Suppressor macrophage (primary cell): ENCODE results near the gene NAA10.
A peak's percentile ranks its signal among the peaks of the same experiment; 100 is the strongest.

ENCODE experiments used
- DNase-seq, 4 experiments: peaks; one replicate each; pipeline ENCODE4 v3.0.0-alpha.2; 2020 to 2022

NAA10 gene

DNA sequence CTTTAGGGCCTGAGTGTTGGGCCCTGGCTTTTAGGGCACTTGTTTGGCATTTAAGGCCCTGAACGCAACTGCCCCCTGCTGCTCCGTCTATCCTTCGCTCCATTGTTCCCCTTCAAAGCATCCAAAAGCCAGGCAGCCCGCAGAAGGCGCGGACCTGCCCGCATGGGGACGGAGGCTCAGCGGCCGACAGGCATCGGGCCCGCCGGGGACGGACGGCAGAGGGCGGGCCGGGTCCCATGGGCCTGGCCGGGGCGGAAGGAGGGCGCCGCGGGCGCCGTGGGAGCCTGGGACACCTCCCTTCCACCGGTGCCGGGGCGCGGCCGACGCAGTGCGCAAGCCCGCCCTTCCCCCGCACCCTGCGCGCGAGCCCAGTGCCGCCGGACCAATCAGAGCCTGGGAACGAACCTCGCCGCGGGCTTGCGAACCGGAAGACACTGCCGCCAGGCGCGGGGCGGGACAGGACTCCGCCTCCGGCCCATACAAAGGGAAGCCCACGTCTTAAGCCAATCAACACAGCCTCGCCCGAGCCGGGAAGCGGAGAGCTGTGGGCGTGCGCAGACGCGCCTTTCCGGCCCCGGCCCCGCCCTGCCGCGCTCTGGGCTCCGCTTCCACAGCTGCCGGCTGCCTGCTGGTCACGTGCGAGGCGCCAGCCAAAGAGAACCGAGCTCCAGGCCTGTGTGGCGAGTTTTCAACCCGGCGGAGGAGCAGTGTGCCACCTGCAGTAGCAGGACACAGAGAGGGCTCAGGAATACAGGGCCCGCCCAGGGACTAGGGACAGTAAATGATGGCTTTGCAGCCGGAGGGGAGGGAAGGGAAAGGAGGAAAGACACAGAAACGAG lies 6.7 kb downstream of the NAA10 start:
- DNase-seq, result peak; percentile 95 to 98 (median 97)

DNA sequence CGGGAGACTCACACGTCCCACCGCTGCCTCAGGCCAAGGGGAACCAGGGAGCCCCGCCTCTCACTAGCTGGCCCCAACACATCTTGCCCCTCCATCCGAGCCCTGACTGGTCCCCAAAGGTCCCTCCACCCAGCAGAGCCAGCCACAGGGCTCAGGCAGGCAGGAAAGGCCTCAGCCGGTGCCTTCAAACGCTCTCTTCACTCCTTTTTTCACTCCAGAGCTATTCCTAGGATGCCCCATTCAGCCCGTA lies 7.2 kb downstream of the NAA10 start:
- DNase-seq, result peak in 1 of 4 experiments; percentile 59

DNA sequence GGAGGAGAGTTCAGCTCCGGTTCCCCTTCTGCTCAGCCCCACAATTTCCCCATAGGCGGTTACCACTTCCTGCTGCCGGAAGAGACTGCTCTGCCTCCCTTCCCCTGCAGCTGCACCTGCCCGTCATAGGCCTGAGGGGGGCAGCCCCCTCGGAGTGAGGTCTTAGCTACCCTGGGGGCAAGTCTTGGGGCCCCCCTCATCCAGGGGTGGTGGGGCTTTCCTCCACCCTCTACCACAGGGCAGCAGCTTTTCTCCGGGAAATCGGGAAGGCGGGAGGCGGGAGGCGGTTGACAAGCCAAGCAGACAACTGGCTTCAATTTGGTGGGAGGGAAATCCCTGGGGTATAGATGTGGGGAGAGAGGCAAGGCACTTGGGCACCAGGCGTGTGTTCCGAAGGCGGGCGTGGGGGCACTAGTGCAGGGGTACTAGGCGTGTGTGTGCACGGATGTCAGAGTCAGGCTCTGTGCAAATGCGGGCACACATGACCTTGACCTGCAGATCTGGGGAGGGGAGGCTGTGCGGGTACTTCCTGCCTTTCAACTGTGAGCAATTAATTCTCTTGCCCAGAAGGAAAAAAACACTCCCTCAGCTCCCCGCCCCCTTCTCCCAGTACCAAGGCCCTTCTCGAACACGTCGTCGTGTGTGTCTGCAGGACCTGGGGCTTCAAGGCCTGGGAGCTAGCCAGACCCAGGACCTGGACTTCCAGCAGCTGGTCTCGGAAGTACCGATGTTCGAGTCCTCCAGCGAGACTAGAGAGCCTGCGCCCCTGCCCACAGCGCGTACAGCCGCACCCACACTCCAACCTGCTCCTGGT lies 7.8 kb downstream of the NAA10 start:
- peak; percentile 80 to 90 (median 89) for DNase-seq

DNA sequence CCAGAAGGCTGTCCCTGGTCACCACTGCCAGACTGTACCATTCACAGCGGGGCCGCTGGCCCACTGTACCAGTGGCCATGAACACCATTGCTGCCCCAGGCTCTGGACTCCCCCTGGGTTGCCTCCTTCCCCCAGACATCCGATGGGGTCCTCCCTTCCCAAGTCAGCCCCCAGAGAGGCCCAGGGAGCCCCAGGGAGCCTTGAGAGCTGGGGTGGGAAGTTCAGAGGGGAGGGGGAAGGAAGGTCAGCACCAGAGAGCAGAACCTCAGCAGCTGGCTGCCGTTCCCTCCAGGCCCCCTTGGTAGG lies 8.3 kb downstream of the NAA10 start:
- no peak for DNase-seq

DNA sequence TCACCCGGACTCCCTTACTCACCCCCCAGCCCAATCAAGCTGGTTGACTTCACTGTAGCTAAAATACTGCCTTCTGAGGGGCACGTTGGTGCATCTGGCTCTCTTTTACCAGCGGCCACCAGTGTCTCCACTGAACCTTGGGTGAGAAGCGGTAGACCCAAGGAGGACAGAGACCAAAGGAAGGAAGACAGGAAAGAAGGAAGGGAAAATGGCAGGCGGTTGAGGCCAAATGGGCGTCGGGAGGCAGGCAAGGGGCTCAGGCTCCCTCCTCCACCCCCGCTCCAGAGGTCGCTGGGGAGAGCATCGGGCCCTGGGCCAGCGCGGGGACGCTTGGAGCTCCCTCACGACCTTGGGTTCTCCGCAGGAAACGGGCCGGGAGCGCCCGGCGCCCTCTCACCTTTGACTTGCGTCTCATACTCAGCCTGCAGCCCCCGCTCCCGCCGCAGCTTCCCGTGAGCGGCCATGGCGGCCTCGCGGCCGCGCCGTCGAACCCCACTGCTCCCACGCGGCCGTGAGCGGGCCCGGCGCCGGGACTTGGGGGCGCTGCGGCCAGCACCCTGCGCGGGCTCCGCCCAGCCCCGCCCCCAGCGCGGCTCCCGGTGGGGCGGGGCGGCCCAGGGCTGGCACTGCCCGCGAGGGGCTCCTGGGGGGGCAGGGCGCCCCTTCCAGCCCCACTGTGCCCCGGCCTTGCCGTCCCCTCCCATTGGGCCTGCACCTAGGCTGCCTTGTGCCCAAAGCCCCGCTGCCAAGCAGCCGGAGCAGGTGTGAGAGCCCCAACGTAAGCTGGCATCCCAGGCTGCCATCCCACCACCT lies 8.9 kb downstream of the NAA10 start, which contains the start of gene ARHGAP4:
TSS of gene ARHGAP4 (minus strand) at position 526 of the 813 bp plus-strand sequence. CDS start at position 464, 62 bp downstream.
- peak; percentile 56 to 85 (median 75) for DNase-seq

DNA sequence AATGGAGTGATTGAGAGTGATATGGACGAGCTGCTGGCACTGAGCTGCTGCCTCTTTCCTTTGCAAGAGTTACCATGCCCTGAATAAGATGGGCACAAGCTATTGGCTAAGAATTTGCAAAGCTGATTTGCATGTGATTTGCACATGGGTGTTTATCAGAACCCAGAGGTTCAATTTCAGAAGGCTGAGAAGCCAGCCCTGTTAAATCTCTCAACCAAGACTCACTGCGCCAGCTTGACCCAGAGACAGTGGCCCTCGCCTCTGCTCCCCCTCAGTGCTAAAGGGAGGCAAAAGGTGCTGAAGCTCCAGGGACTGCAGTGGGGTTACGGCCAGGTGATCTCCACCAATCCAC lies 9.5 kb downstream of the NAA10 start:
- DNase-seq, result peak in 1 of 4 experiments; percentile 34

DNA sequence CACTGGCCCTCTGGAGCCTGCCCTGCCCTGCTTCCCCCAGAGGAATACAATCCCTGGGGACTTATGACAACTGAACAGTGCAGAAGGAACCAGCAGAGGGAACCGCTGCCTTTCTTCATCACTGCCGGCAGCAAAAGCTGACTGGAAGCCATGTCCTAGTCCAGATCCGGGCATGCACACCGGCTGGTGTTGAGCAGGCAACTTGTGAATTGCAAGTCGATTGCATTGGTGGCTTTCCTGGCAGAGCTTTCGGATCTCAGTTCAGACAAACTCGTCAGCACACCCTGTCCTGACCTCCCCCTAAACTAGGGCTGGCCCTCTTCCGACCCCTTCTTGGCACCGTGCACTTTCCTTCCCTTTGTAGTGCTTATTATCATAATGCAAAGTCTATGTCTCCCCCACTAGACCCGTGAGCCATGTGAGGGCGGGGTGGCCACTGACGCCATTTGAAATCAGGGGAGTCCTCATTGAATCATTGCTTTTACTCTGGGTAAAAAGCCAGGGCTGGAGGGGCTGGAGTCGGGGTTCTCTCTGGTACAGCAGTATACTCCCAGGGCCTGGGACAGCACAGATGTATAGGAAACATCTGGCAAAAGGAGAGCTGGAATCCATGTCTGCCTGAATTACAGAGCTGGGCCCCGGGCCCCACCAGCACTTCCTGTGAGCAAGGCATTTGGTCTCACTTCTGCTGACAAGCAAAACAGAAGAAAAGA lies 10.5 kb downstream of the NAA10 start:
- DNase-seq, result peak; percentile 58 to 78 (median 76)

DNA sequence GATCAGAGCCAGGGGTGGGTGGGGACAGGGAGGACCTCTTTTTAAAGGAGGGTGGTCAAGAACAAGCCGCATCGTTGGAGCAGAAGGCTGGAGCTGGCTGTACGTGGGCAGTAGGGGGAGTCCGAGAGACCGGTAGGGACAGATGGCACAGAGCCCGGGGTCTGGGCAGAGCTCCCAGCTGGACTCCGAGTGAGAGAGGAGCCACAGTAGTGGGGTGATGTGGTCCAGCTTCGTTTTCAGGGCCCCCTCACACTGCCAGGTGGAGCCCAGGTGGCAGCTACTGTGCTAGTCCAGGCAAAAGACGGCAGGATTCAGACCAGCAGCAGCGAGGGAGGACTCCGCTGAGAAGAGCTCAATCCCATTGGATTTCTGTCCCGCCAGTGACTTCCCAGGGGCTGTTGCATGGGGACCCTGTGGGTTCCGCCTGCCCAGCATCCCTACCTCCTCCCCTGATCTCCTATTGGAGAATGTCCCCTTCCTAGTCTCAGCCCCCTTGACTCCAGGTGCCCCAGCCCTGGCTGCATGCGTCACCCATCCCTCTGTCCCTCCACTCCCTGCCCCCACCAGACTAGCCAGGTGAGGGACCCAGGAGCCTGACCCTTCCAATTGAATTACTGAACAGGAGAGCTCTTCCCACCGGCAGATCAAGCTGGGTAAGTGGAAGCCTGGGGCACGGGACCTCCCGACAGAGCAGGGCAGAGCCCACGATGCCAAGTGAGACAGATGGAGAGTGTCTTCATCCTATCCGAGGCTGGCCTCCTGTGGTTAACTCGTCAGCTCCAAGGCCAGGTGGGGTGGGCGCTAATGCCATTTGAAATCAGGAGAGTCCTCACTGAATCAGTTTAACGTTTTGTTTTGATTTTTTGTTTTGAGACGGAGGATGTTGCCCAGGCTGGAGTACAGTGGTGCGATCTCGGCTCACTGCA lies 11.6 kb downstream of the NAA10 start:
- peak in 3 of 4 experiments; percentile 37 to 43 (median 38) for DNase-seq

DNA sequence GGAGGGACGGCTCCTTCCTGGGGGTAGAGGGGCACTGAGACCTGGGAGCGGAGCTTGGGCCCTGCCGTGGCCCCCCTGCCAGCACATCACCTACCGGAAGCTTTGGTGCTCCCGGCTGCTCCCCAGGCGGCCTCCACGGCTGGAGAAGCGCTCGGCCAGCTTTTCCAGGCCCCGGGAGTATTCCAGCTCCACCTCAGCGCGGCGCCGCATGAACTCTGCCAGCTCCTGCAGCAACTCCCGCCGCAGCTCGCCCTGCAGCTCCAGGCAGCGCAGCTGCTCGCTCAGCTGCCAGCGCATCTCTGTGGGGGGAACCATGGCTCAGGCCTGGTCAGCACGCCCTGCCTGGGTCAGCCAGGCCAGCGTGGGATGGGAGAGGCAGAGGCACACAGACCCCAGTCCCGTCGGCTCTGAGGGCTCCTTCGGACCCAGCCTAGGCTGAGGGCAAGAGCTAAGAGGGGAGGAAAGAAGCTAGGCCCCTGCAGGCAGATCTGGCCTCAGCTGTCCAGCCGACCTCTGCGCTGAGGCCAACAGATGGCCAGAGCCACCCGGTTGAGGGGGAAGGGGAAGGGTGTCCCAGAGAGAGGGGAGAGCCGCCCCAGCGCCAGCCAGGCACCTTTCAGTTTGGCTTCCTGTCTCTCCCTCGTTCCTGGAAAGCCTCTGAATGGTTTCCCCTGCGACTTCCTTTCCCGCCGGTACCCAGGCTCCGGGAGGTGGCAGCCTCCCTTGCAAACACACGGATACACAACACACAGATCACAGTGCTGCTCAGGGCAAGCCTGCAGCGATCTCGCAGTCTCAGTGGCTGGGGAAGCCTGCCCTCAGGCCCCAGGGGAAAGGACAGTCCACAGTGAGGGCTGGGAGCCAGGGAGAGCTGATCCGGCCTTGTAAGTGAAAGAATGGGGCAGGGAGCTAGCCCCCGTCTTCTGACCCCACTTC lies 13.1 kb downstream of the NAA10 start:
- no peak for DNase-seq

DNA sequence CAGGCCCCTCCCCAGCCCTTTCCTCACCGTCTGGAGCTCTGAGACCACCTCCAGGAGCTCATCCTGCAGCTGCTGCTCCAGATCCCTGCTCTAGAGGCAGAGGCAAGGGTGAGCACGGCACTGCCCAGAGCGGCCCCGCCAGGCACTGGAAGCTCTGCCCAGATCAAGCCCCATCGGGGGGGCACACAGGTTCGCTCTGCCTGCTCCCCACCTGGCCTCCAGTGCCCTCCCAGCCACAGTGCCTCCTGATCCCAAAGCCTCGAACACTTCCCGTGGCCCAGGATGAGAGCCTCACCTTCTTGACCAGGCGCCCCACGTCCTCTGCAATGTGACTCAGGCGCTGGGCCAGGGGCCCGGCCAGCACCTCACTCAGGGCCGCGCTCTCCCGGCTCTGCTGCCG lies 13.8 kb downstream of the NAA10 start:
- no peak for DNase-seq

DNA sequence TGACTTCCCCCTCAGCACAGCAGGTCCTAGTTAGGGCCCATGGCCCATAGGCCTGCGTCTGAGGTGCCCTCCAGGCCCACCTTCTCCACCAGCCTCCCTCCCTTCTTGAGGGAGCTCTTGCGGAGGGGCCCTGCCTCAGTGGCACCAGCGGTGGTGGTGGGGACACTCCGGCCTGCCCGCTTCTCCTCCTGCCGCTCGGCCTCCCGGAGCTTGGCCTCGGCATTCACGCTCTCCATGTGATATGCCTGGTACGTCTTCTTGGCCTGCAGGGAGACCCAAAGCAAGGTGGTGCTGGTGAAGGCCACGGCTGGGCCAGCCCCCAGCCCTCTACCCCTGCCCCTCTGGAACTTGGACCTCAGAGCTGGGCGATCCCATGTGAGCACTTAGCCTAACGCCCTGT lies 14.3 kb downstream of the NAA10 start:
- DNase-seq, result no peak

DNA sequence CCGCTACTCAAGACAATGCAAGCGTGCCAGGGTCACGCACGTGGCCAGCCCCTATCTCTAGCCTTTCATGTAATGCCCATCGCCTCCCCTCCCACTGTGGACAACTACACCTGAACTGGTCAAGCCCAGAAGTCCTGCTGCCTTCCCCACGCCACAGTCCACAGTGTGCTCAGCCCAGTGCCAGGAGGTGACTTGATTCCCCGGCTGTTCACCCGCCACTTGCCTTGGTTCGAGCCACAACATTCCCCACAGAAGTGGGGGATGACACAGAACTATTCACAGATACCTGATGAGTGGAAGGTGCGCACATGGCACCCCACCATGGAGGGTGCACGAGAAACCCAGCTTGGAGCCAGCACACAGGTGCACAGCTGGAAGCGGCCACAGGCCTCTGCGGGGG lies 15.6 kb downstream of the NAA10 start:
- DNase-seq, result no peak

DNA sequence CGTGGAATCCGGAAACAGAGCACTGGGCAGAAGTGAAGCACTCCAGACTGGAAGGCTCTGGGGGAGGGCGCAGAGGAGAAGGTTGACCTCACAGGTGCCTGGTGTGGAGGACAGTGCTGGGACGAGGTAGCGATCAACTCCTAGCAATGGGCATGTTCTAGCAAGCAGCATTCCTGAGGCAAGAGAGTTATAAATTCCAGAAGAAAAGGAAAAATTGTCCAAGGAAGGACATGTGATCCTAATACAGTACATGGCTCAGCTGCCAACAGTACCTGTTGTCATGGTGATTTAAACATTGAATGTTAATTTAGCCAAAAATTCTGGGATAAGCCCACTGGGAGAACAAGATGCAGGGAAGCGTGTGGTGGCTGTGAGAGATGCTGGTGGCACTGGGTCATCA lies 17.0 kb downstream of the NAA10 start:
- DNase-seq, result no peak

DNA sequence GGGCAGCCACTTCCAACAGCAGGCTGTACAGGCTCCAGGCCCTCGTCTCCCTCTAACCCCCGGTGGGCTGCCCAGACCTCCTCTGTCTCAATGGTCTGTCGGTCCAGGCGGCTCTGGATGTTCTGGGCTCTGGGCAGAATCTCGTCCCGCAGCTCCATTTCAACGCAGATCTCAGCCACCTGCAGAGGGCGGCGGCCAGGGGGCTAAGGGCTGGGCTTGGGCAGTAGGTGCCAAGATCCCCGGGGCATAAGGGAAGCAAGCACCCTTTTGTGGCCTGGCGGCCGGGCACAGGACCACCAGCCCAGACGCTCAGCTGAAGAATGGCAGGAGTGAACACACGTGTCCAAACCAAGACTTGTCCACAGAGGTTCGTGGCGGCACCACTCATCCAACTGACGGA lies 21.1 kb downstream of the NAA10 start:
- DNase-seq, result no peak

DNA sequence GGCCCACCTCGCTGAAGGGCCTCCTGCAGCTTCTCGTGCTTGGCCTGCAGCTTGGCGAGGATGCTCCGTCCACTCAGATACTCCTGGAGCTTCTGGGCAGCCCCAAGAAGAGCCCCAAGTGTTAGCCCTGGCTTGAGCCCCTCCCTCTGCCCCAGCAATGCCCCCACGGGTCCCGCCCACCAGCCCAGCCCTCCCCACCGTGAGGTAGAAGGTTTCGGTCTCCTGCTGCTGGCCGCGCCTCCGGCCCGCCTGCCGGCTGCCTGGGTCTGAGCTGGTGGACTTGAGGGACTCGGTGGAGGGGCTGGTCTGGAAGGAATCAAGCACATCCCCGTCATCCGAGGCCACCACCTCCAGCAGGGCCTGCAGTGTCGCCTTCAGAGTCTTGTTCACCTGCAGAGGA lies 21.6 kb downstream of the NAA10 start:
- DNase-seq, result no peak

DNA sequence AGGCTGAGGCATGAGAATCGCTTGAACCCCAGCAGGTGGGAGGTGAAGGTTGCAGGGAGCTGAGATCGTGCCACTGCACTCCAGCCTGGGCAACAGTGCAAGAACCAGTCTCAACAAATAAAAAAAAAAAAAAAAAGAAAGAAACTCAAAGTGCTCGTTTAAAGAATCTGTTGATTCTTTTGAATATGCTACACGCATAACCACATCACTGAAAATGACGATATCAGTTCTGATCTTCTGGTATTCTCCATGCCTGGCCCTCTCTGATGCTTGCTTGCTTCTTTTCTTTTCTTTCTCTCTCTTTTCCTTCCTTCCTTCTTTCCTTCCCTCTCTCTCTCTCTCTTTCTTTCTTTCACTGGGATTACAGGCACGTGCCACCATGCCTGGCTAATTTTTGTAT lies 23.0 kb downstream of the NAA10 start:
- DNase-seq, result no peak

DNA sequence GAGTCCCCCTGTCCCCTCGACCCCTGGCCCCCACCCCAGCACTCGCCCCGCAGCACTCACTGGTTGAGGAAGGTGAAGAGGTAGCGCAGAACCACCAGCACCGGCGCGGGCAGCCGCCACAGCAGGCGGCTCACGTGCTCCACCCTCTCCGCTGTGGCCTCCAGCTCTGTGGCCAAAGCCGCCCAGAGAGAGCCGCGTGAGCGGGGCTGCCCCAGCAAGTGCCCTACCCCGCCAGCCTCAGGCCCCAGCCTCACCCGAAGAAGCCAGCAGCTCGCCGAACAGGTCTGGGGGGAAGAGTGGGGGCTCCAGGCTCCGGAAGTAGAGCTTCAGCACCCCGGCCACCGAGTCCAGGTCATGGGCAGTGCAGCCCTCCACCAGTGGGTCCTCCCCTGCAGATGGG lies 24.4 kb downstream of the NAA10 start:
- DNase-seq, result no peak

DNA sequence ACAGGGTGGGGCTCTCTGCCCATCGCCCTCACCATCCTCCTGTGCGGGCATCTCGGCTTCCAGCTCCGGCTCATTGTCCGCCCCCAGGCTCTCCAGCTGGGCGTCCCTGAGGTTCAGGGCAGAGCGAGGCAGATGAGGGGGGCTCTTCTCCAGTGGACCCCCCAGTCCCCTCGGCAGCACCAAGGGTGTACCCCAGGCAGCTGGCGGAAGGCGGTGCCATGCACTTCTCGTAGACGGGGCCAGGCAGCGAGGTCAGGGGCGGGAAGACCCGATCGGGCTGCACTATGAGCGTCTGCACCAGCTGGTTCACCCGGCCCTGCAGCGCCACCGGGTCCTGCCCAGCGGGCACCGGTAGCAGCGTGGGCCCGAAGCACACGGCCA lies 24.9 kb downstream of the NAA10 start:
- DNase-seq, result no peak

DNA sequence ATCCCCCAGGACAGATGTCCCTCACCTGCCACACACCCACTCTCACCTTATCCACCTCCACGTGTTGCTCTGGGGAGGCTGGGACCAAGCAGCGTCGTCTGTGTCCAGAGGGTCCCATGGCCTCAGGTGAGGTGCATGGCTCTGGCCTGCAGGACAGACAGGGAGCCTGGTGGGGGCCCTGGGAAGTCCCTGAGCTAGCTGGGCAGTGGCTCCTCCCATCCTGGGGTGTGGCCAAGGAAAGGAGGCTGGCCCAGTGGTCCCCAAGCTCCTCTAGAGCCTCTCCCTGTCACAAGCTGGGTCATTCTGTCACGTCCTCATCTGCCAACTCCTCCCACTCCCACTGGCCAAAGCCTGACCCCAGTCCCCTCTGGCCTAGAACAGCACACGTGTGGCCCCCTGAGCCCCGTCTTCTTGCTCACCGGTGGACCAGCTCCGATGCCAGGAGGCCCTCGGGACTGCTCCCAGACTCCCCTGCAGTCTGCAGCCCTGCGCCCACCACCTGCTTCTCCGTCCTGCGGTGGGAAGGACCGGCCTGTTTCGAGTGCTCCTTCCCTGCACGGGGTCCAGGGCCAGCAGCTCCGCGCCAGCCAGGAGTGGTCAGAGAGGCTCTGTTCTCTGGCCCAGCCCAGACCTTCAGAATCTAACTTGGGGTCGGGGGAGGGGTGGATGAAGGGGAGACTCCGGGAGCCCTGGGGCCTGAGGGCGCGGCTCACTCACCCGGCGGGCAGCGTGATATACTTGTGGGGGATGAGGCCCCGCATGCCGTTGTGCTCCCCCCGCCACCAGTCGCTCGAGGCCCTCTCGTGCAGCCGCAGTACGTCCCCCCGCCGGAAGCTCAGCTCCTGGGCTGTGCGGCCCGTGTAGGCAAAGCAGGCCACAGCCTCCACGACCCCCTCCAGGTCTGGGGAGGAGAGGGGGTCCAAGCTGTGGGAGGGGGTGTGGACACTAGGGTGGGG lies 25.5 kb downstream of the NAA10 start:
- DNase-seq, result no peak
